OCI-LY3 (cell line): Measurements from ENCODE around the gene KIFC1.
"Not testable (repeated sequence)": the region's sequence is repeated elsewhere in the genome, so short reads cannot be mapped to it uniquely, and the experiment has no call there.

Experiments
- H2AFZ ChIP-seq: fragments of 200-600, 300-600 bp; shearing (Covaris generic); 2 replicates; pipeline ENCODE4 v1.6.0; 2014; ENCODE audit warnings: antibody characterized with exemption, low read depth, low read length
- H3K27ac ChIP-seq: fragments of 200-600, 300-600 bp; sonication (generic); 2 replicates; pipeline ENCODE4 v1.5.1; 2014; ENCODE audit warnings: mild to moderate bottlenecking, low read length, moderate library complexity, mixed read lengths
- H3K27me3 ChIP-seq: fragments of 200-600, 300-600 bp; sonication (generic); 2 replicates; pipeline ENCODE4 v1.6.1; 2014; ENCODE audit warnings: low read depth, low read length, mixed read lengths
- H3K36me3 ChIP-seq: fragments of 200-600, 300-600 bp; sonication (generic); replicated peaks from 2 replicates; pipeline ENCODE3; 2014; ENCODE audit warnings: low read depth, low read length, mixed read lengths
- H3K4me1 ChIP-seq: fragments of 300-600, 200-600 bp; sonication (generic); 2 replicates; pipeline ENCODE4 v1.6.1; 2014; ENCODE audit warnings: low read length, mixed read lengths
- H3K4me2 ChIP-seq: fragments of 200-600, 300-600 bp; sonication (generic); 2 replicates; pipeline ENCODE4 v1.6.1; 2014; ENCODE audit warnings: low read length, mixed read lengths
- H3K4me3 ChIP-seq: fragments of 300-600, 200-600 bp; sonication (generic); 2 replicates; pipeline ENCODE4 v1.5.1; 2014; ENCODE audit warnings: antibody characterized with exemption, mild to moderate bottlenecking, low read length, moderate library complexity
- H3K79me2 ChIP-seq: fragments of 300-600, 200-600 bp; shearing (Covaris generic); 2 replicates; pipeline ENCODE4 v1.6.1; 2014; ENCODE audit warnings: mild to moderate bottlenecking, low read length, mixed read lengths
- H3K9ac ChIP-seq: fragments of 300-600, 200-600 bp; shearing (Covaris generic); 2 replicates; pipeline ENCODE4 v1.6.0; 2014; ENCODE audit warnings: mild to moderate bottlenecking, low read length, moderate library complexity
- H3K9me3 ChIP-seq: fragments of 200-600, 300-600 bp; shearing (Covaris generic); 2 replicates; pipeline ENCODE4 v1.6.1; 2014; ENCODE audit warnings: low read length, mixed read lengths; ENCODE audit not compliant: insufficient read depth
- H4K20me1 ChIP-seq: fragments of 200-600, 300-600 bp; sonication (generic); 2 replicates; pipeline ENCODE4 v1.6.1; 2016; ENCODE audit warnings: low read length, mixed read lengths; ENCODE audit not compliant: insufficient read depth
- CTCF ChIP-seq: fragments of 200-600, 300-600 bp; sonication (generic); IDR thresholded peaks from 2 replicates; pipeline ENCODE4 v1.5.1; 2014; ENCODE audit warnings: antibody characterized with exemption, low read length, low read depth
- EZH2phosphoT487 ChIP-seq: fragments of 200-600 bp; shearing (Covaris generic); IDR thresholded peaks from 2 replicates; pipeline ENCODE4 v1.6.1; 2018; ENCODE audit warnings: antibody characterized with exemption, mixed run types, low read depth

KIFC1 gene

GRCh38 chr6:33365206-33365971 lies 26.2 kb upstream of the KIFC1 start:
- H3K27me3 ChIP-seq, H3K9ac ChIP-seq, H4K20me1 ChIP-seq: not testable (repeated sequence)

GRCh38 chr6:33367009-33367714 lies 24.5 kb upstream of the KIFC1 start:
- Histone ChIP-seq H3K36me3 (no peaks in the 10 kb centered on the region), H2AFZ (no peak overlapping the region), H3K9ac (no peak overlapping the region), H3K27ac (no peak overlapping the region), H4K20me1 (no peaks in the 10 kb centered on the region), H3K4me1 (no peaks in the 10 kb centered on the region), H3K79me2 (no peaks in the 10 kb centered on the region), H3K27me3 (no peaks in the 10 kb centered on the region), H3K4me3 (no peak overlapping the region), H3K4me2 (no peak overlapping the region), H3K9me3 (no peaks in the 10 kb centered on the region)
- no peak for TF ChIP-seq CTCF
- TF ChIP-seq EZH2phosphoT487: no peak

More at GRCh38 chr6:33365206-33365971, 26.2 kb upstream of the KIFC1 start:
- not testable (repeated sequence) for H3K4me3 ChIP-seq, H3K27ac ChIP-seq, H3K9me3 ChIP-seq, H3K4me2 ChIP-seq, H3K36me3 ChIP-seq, H2AFZ ChIP-seq, H3K79me2 ChIP-seq, H3K4me1 ChIP-seq

GRCh38 chr6:33367715-33368025 lies 24.0 kb upstream of the KIFC1 start:
- H3K4me2 ChIP-seq, H3K36me3 ChIP-seq, H3K9ac ChIP-seq, H3K4me3 ChIP-seq, H3K4me1 ChIP-seq, H4K20me1 ChIP-seq, H3K79me2 ChIP-seq, H3K9me3 ChIP-seq, H2AFZ ChIP-seq, H3K27ac ChIP-seq, H3K27me3 ChIP-seq: not testable (repeated sequence)

GRCh38 chr6:33371901-33372300 lies 19.7 kb upstream of the KIFC1 start:
- H3K4me3 ChIP-seq, H3K27ac ChIP-seq, H3K4me2 ChIP-seq, H3K36me3 ChIP-seq, H3K27me3 ChIP-seq, H4K20me1 ChIP-seq, H3K4me1 ChIP-seq, H2AFZ ChIP-seq, H3K9me3 ChIP-seq, H3K79me2 ChIP-seq, H3K9ac ChIP-seq: not testable (repeated sequence)

GRCh38 chr6:33372526-33373123 lies 19.0 kb upstream of the KIFC1 start:
- H4K20me1 ChIP-seq: no peaks in the 10 kb centered on the region
- no peaks in the 10 kb centered on the region for H3K79me2 ChIP-seq
- no peaks in the 10 kb centered on the region for H3K36me3 ChIP-seq
- no peak overlapping the region for H3K27ac ChIP-seq
- H3K9ac ChIP-seq: no peak overlapping the region
- no peak overlapping the region for H2AFZ ChIP-seq
- no peaks in the 10 kb centered on the region for H3K27me3 ChIP-seq
- H3K9me3 ChIP-seq: no peaks in the 10 kb centered on the region
- H3K4me2 ChIP-seq: no peak overlapping the region
- TF ChIP-seq EZH2phosphoT487: no peak
- no peaks in the 10 kb centered on the region for H3K4me1 ChIP-seq
- H3K4me3 ChIP-seq: no peak overlapping the region
